ENCODE measurements around the gene GPR137B.
A peak's percentile ranks its signal among the peaks of the same experiment; 100 is the strongest.

GPR137B gene

DNA sequence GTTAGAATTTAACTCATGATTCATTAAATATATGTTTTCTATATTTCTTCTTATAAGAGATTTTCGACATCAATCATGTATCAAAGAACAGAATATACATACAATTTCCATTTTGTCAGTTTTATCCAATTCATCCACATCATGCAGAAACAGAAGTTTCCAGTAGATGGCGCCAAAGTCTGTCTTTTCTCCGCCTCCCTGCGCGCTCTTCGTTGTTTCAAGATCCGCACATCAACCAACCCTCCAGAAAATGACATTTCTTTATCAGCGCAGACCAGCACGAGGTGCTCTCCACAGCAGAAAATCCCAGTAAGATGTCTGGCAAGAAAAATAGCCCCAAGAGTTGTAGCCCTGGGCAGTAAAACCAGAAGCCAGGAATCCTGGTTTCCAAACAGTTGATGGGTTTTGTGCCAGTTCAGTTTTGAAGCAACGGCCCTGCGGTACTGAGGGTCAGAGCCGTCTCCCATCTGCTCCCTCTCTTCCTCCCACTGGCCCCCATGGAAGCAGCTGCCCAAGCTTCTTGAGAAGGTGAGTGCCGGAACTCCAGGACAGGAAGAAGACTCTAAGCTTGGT is 38.6 kb upstream of the GPR137B start:
- no peak for DNase-seq (ENCODE audit: extremely low read depth, insufficient read length)
- TF ChIP-seq, protein P1, sequence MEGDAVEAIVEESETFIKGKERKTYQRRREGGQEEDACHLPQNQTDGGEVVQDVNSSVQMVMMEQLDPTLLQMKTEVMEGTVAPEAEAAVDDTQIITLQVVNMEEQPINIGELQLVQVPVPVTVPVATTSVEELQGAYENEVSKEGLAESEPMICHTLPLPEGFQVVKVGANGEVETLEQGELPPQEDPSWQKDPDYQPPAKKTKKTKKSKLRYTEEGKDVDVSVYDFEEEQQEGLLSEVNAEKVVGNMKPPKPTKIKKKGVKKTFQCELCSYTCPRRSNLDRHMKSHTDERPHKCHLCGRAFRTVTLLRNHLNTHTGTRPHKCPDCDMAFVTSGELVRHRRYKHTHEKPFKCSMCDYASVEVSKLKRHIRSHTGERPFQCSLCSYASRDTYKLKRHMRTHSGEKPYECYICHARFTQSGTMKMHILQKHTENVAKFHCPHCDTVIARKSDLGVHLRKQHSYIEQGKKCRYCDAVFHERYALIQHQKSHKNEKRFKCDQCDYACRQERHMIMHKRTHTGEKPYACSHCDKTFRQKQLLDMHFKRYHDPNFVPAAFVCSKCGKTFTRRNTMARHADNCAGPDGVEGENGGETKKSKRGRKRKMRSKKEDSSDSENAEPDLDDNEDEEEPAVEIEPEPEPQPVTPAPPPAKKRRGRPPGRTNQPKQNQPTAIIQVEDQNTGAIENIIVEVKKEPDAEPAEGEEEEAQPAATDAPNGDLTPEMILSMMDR (IDR thresholded peaks at IDR 0.05; ENCODE audit: insufficient read depth, low read length, poor library complexity, severe bottlenecking) = peak; percentile 71
- no peak overlapping the region for H3K4me3 ChIP-seq (replicated peaks; ENCODE audit: low read depth, low read length)
- H3K36me3 ChIP-seq (ENCODE audit: control insufficient read depth, insufficient read depth, low read length) = no peaks in the 10 kb centered on the region
- H3K27me3 ChIP-seq (replicated peaks; ENCODE audit: control insufficient read depth, insufficient read depth, low read length) = no peaks in the 10 kb centered on the region

DNA sequence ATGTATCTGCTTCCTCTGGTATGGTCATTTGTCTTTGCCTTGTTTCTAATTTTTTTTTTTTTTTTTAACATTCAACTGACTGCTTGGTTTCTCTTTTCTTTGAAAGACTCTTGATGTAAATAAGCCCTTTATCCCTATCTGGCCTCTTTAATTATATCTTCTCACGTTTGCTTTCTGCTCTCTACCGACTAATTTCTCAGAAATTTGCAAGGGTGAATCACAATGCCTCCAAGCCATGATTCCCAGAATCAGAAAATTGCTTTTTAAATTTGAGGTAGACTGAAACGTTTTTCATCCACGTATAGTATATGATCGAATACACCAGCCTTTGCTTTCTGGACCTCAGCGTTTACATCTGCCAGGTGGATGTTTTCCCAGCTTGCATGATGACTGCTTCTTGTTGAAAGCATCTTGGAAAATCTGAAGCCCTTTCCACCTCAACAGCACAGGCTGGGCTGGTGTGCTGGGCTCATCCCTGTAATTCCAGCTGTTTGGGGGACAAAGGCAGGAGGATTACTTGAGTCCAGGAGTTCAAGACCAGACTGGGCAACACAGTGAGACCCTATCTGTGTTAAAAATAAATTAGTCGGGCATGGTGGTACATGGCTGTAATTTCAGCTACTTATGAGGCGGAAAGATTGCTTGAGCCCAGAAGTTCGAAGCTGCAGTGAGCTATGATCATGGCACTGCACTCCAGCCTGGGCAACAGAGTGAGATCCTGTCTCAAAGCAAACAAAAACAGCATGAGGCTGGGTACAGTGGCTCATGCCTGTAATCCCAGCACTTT is 35.0 kb upstream of the GPR137B start:
- TF ChIP-seq, protein P1 (IDR thresholded peaks at IDR 0.05; ENCODE audit: insufficient read depth, low read length, poor library complexity, severe bottlenecking) = no peak
- Histone ChIP-seq H3K27me3 (replicated peaks; ENCODE audit: control insufficient read depth, insufficient read depth, low read length) (no peaks in the 10 kb centered on the region), H3K36me3 (ENCODE audit: control insufficient read depth, insufficient read depth, low read length) (no peaks in the 10 kb centered on the region), H3K4me3 (replicated peaks; ENCODE audit: low read depth, low read length) (no peak overlapping the region)
- no peak for DNase-seq (ENCODE audit: extremely low read depth, insufficient read length)

DNA sequence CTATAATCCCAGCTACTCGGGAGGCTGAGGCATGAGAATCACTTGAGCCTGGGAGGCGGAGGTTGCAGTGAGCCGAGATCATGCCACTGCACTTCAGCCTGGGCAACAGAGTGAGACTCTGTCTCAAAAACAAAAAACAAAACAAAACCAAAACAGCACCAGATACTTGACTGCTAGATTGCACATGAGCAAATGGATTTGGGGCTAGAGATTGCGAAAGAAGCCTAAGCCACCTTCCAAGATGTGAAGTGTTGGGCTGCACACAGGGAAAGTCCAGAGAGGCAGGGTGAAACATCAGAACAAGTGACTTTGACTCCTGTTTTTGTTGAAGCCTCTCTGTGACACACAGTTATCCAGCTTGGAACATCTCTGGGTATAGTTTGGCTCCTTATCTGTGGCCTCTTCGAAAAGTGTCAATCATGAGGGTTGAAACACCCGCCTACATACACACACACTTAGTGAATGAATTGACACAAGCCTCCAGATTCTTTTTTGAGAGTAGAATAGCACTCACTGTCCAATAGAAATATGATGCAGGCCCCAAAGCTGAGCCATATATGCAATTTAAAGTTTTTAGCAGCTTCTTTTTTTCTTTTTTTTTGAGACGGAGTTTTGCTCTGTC is 34.2 kb upstream of the GPR137B start:
- H3K4me3 ChIP-seq (replicated peaks; ENCODE audit: low read depth, low read length) = no peak overlapping the region
- TF ChIP-seq, protein P1 (IDR thresholded peaks at IDR 0.05; ENCODE audit: insufficient read depth, low read length, poor library complexity, severe bottlenecking) = no peak
- no peak for DNase-seq (ENCODE audit: extremely low read depth, insufficient read length)
- no peaks in the 10 kb centered on the region for H3K27me3 ChIP-seq (replicated peaks; ENCODE audit: control insufficient read depth, insufficient read depth, low read length)
- H3K36me3 ChIP-seq (ENCODE audit: control insufficient read depth, insufficient read depth, low read length) = no peaks in the 10 kb centered on the region

DNA sequence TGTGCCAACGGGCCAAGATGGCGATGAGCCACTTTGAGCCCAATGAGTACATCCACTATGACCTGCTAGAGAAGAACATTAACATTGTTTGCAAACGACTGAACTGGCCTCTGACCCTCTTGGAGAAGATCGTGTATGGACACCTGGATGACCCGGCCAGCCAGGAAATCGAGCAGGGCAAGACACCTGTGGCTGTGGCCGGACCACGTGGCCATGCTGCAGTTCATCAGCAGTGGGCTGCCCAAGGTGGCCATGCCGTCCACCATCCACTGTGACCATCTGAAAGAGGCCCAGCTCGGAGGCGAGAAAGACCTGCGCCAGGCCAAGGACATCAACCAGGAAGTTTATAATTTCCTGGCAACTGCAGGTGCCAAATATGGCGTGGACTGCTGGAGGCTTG is 32.2 kb upstream of the GPR137B start:
- TF ChIP-seq, protein P1 (IDR thresholded peaks at IDR 0.05; ENCODE audit: insufficient read depth, low read length, poor library complexity, severe bottlenecking) = no peak
- no peaks in the 10 kb centered on the region for H3K27me3 ChIP-seq (replicated peaks; ENCODE audit: control insufficient read depth, insufficient read depth, low read length)
- no peak overlapping the region for H3K4me3 ChIP-seq (replicated peaks; ENCODE audit: low read depth, low read length)
- no peaks in the 10 kb centered on the region for H3K36me3 ChIP-seq (ENCODE audit: control insufficient read depth, insufficient read depth, low read length)
- no peak for DNase-seq (ENCODE audit: extremely low read depth, insufficient read length)

DNA sequence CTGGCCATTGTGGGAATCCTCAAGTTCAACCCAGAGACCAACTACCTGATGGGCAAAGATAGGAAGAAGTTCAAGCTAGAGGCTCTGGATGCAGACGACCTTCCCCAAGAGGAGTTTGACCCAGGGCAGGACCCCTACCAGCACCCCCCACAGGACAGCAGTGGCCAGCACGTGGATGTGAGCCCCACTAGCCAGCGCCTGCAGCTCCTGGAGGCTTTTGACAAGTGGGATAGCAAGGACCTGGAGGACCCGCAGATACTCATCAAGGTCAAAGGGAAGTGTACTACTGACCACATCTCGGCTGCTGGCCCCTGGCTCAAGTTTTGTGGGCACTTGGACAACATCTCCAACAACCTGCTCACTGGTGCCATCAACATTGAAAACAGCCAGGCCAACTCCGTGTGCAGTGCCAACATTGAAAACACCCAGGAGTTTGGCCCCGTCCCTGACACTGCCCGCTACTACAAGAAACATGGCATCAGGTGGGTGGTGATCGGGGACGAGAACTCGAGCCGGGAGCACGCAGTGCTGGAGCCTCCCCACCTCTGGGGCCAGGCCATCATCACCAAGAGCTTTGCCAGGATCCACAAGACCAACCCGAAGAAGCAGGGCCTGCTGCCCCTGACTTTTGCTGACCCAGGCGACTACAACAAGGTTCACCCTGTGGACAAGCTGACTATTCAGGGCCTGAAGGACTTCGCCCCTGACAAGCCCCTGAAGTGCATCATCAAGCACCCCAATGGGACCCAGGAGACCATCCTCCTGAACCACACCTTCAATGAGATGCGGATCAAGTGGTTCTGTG is 30.6 kb upstream of the GPR137B start:
- no peaks in the 10 kb centered on the region for H3K27me3 ChIP-seq (replicated peaks; ENCODE audit: control insufficient read depth, insufficient read depth, low read length)
- no peaks in the 10 kb centered on the region for H3K36me3 ChIP-seq (ENCODE audit: control insufficient read depth, insufficient read depth, low read length)
- no peak overlapping the region for H3K4me3 ChIP-seq (replicated peaks; ENCODE audit: low read depth, low read length)
- DNase-seq (ENCODE audit: extremely low read depth, insufficient read length) = no peak
- TF ChIP-seq, protein P1 (IDR thresholded peaks at IDR 0.05; ENCODE audit: insufficient read depth, low read length, poor library complexity, severe bottlenecking) = no peak
